Adipocyte (in vitro differentiated cells): ENCODE results near the gene CDH1.

ENCODE experiments used
- DNase-seq: peaks from one replicate; pipeline ENCODE4 v3.0.0-alpha.2; 2015; ENCODE audit warnings: low read depth
- H3K27me3 ChIP-seq: replicated peaks from 2 replicates; pipeline ENCODE4 v1.7.0; 2013; ENCODE audit warnings: mild to moderate bottlenecking, low read length, moderate library complexity; ENCODE audit not compliant: control insufficient read depth, insufficient read depth
- H3K36me3 ChIP-seq: 2 replicates; pipeline ENCODE4 v1.7.0; 2013; ENCODE audit warnings: low read length, mild to moderate bottlenecking, moderate library complexity; ENCODE audit not compliant: control insufficient read depth, insufficient read depth, severe bottlenecking
- H3K4me1 ChIP-seq: 2 replicates; pipeline ENCODE4 v1.7.0; 2013; ENCODE audit warnings: mild to moderate bottlenecking, low read length, moderate library complexity; ENCODE audit not compliant: control insufficient read depth, insufficient read depth
- H3K4me3 ChIP-seq: 2 replicates; pipeline ENCODE4 v1.7.0; 2013; ENCODE audit warnings: mild to moderate bottlenecking, low read length, moderate library complexity
- H3K9ac ChIP-seq: 2 replicates; pipeline ENCODE4 v1.7.0; 2013; ENCODE audit warnings: mild to moderate bottlenecking, low read length, moderate library complexity
- H3K9me3 ChIP-seq: 2 replicates; pipeline ENCODE4 v1.7.0; 2013; ENCODE audit warnings: mild to moderate bottlenecking, low read length, moderate library complexity; ENCODE audit not compliant: control insufficient read depth

Gene CDH1

GRCh38 chr16:68737046-68737729 is at the start of gene CDH1:
CDH1 (plus strand) TSS chr16:68737292; CDS start chr16:68737416, 124 bp downstream.
- H3K27me3 ChIP-seq: peaks cover 47% of the 10 kb centered on the region
- DNase-seq: no peak
- no peak within 1 kb of the TSS for H3K4me3 ChIP-seq
- no peaks in the 10 kb centered on the region for H3K4me1 ChIP-seq
- no peak within 1 kb of the TSS for H3K9ac ChIP-seq
- H3K36me3 ChIP-seq: no peaks in the 10 kb centered on the region
- H3K9me3 ChIP-seq: peaks cover 4% of the 10 kb centered on the region

DNA sequence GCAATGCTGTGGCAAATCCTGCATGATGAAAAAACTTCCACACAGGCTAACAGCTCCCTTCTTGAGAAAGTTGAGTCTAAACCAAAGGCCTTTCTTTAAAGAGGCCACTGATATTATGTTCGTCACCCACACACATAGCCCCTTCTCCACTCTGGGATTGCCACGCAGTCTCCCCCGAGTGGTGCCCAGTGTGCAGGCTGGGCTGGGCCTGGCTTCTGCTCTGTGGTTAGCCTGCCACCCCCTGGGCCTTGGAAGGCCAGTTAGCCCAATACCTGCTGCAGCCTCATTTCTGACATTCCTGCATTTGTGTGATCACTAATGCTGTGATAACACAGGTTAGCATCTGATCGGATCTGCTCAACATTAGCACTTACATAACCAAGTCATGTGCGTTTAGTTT is 47.2 kb upstream of the CDH1 start:
- peaks cover 18% of the 10 kb centered on the region for H3K27me3 ChIP-seq
- no peak overlapping the region for H3K4me3 ChIP-seq
- no peak for DNase-seq
- no peaks in the 10 kb centered on the region for H3K36me3 ChIP-seq
- H3K9me3 ChIP-seq: no peaks in the 10 kb centered on the region
- no peak overlapping the region for H3K9ac ChIP-seq
- no peaks in the 10 kb centered on the region for H3K4me1 ChIP-seq

DNA sequence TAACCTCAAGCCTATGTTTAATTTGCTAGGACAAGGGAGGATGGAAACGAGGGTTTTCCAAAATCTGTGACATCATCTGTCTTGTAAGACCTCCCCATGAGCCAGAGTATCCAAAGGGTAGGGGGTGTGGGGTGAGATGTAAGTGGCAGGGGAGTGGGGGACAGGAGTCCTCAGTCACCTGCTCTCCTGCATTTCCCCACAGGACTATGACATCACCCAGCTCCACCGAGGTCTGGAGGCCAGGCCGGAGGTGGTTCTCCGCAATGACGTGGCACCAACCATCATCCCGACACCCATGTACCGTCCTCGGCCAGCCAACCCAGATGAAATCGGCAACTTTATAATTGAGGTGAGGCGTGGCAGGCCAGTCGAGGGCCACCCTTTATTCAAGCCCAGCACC is 41.5 kb upstream of the CDH1 start:
- peaks cover 32% of the 10 kb centered on the region for H3K27me3 ChIP-seq
- H3K9me3 ChIP-seq: no peaks in the 10 kb centered on the region
- H3K9ac ChIP-seq: no peak overlapping the region
- no peak for DNase-seq
- H3K4me3 ChIP-seq: no peak overlapping the region
- H3K36me3 ChIP-seq: no peaks in the 10 kb centered on the region
- H3K4me1 ChIP-seq: no peaks in the 10 kb centered on the region

- DNase-seq: no peak
- Histone ChIP-seq H3K9me3 (no peaks in the 10 kb centered on the region), H3K27me3 (peaks cover 35% of the 10 kb centered on the region)
Observed at GRCh38 chr16:68696514-68696913, 40.6 kb upstream of the CDH1 start.

GRCh38 chr16:68698091-68698490 is 39.0 kb upstream of the CDH1 start:
- Histone ChIP-seq H3K9me3 (no peaks in the 10 kb centered on the region), H3K9ac (no peak overlapping the region), H3K4me1 (no peaks in the 10 kb centered on the region), H3K27me3 (peaks cover 28% of the 10 kb centered on the region), H3K4me3 (no peak overlapping the region), H3K36me3 (no peaks in the 10 kb centered on the region)
- DNase-seq: no peak

More at GRCh38 chr16:68696514-68696913, 40.6 kb upstream of the CDH1 start:
- no peak overlapping the region for H3K4me3 ChIP-seq
- H3K9ac ChIP-seq: no peak overlapping the region
- H3K36me3 ChIP-seq: no peaks in the 10 kb centered on the region
- no peaks in the 10 kb centered on the region for H3K4me1 ChIP-seq

GRCh38 chr16:68700120-68700519 is 37.0 kb upstream of the CDH1 start:
- Histone ChIP-seq H3K9ac (no peak overlapping the region), H3K9me3 (no peaks in the 10 kb centered on the region), H3K27me3 (peaks cover 16% of the 10 kb centered on the region), H3K36me3 (no peaks in the 10 kb centered on the region), H3K4me3 (no peak overlapping the region), H3K4me1 (no peaks in the 10 kb centered on the region)
- DNase-seq: peak; percentile 56

- no peak for DNase-seq
- Histone ChIP-seq H3K4me3 (no peak overlapping the region), H3K4me1 (no peaks in the 10 kb centered on the region), H3K9me3 (no peaks in the 10 kb centered on the region), H3K27me3 (peaks cover 16% of the 10 kb centered on the region), H3K9ac (no peak overlapping the region), H3K36me3 (no peaks in the 10 kb centered on the region)
Observed at GRCh38 chr16:68700831-68701230, 36.3 kb upstream of the CDH1 start.

DNA sequence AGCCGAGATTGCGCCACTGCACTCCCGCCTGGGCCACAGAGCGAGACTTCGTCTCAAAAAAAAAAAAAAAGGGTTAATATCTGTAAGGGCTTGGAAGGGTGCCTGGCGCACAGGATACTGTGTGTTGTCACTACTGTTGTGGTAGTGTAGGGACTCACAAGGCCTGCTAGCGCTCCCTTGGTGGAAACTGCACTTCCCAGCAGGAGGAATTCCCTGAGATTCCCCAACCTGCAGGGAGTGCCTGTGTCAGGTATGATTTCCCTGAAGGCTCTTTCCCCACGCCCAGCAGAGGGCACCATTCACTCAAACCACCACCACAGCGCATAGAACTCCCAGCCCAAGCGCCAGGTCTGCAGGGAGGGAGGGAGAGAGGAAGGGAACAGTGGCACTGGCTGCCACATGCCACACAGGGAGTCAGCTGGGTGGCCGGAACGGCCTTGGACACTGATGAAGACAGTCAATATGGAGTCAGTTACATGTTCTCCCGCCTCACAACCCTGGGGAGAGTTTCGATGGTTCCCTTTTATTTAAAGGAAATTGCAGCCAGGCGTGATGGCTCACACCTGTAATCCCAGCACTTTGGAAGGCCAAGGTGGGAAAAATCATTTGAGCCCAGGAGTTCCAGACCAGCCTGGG is 32.7 kb upstream of the CDH1 start:
- no peaks in the 10 kb centered on the region for H3K36me3 ChIP-seq
- no peak overlapping the region for H3K9ac ChIP-seq
- DNase-seq: peak; percentile 85
- H3K27me3 ChIP-seq: peaks cover 6% of the 10 kb centered on the region
- no peaks in the 10 kb centered on the region for H3K9me3 ChIP-seq
- H3K4me1 ChIP-seq: no peaks in the 10 kb centered on the region
- no peak overlapping the region for H3K4me3 ChIP-seq

DNA sequence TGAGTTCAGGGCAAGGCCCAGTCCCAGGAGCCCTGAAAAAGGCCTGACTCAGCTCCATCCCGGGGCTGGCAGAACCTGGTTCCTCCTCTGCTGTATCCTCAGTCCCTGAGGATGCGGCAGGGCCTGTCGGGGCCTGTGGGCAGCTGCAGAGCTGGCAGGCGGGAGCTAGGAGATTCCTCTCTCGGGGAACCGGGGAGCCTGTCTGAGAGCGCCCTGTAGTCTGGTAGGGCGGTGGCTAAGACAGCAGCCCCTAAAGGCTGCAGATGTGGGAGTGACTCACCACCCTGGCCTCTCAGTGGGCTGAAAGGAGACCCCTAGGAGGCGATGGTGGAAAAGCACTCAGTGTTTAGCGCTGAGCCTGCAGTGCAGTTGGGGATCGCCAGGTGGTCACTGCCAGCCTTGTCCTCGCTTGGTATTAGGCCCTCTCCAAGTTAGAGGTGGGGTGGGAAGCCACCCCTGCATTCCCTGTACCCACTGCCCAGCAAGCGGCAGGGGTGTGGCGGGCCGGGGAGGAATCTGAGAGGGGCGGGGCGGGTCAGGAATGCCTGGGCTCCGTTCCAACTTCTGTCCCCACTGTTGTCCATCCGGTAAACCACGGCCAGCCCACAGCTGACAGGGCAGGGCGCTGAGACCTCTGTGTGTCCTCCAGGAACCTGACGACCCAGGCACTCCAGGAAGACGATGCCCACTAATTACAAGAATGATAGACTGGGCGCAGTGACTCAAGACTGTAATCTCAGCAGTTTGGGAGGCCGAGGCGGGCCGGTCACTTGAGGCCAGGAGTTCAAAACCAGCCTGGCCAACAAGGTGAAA is 29.5 kb upstream of the CDH1 start:
- H3K4me3 ChIP-seq: no peak overlapping the region
- no peaks in the 10 kb centered on the region for H3K4me1 ChIP-seq
- H3K9ac ChIP-seq: no peak overlapping the region
- H3K27me3 ChIP-seq: peaks cover 15% of the 10 kb centered on the region
- H3K9me3 ChIP-seq: no peaks in the 10 kb centered on the region
- no peaks in the 10 kb centered on the region for H3K36me3 ChIP-seq
- DNase-seq: peak; percentile 7

- no peaks in the 10 kb centered on the region for H3K36me3 ChIP-seq
- no peaks in the 10 kb centered on the region for H3K9me3 ChIP-seq
- H3K4me1 ChIP-seq: no peaks in the 10 kb centered on the region
- H3K27me3 ChIP-seq: peaks cover 23% of the 10 kb centered on the region
- no peak overlapping the region for H3K9ac ChIP-seq
- no peak for DNase-seq
- H3K4me3 ChIP-seq: no peak overlapping the region
Observed at GRCh38 chr16:68710211-68710610, 26.9 kb upstream of the CDH1 start.

DNA sequence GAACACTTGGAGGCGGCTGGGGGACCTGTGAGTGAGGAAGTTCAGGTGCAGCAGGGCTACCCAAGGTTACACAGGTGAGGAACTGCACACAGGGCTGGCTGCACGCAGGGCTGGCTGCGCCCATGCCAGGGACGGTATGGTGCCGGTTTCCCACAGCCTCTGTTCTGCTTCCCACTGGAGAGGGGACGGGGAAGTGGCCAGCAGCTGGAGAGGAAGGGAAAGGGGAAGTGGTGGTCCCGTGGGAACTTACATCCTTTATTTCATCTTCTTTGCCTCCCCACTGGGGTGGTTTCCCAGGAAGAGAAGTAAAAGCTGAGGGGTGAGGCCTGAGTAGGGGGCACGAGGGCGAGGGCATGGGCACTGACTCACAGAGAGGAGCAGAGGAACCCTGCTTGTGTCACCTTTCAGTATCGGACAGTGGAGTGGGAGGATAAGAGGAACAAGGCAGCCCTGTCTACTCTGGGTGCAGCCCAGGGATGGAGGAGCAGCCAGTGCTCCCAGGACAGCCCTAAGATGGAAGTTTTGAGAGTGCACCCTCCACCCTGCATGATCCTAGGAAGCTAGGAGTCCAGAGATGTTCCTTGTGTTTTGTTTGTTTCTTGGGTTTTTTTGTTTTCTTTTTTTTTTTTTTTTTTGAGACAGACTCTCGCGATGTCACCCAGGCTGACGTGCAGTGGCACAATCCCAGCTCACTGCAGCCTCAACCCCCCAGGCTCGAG is 25.5 kb upstream of the CDH1 start:
- Histone ChIP-seq H3K9me3 (no peaks in the 10 kb centered on the region), H3K4me3 (no peak overlapping the region), H3K36me3 (no peaks in the 10 kb centered on the region), H3K27me3 (peaks cover 23% of the 10 kb centered on the region), H3K4me1 (no peaks in the 10 kb centered on the region), H3K9ac (no peak overlapping the region)
- DNase-seq: no peak
